Measurements from ENCODE around the gene SSH2.
"Not testable (repeated sequence)": the region's sequence is repeated elsewhere in the genome, so short reads cannot be mapped to it uniquely, and the experiment has no call there.

SSH2 gene

DNA sequence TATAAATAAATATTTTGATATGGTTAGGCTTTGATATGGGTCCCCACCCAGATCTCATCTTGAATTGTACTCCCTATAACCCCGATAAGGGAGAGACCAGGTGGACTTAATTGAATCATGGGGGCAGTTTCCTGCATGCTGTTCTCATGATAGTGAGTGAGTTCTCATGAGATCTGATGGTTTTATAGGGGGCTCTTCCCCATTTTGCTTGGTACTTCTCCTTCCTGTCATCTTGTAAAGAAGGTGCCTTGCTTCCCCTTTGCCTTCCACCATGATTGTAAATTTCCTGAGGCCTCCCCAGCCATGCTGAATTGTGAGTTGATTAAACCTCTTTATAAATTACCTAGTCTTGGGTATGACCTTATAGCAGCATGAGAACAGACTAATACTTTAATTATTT lies 55.7 kb downstream of the SSH2 start:
- DNase-seq (ENCODE audit: low read depth in 2 of 3, low spot score in 2 of 3): not testable (repeated sequence)

DNA sequence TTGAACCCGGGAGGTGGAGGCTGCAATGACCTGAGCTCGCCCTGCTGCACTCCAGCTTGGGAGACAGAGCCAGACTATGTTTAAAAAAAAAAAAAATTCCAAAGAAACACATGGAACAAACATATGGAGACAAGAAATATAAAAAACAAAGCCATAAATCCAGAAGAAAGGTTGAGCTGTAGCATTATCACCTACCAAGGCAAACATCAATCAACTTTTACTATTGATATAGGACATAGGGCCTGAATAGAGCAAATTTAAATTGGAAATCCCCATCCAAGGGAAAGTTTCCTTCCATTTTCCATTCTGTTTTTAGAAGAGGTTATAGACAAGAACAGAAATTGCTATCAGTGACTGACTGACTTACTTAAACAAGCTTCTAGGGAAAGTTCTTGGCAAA lies 56.6 kb downstream of the SSH2 start:
- DNase-seq (ENCODE audit: low read depth in 2 of 3, low spot score in 2 of 3): no peak

DNA sequence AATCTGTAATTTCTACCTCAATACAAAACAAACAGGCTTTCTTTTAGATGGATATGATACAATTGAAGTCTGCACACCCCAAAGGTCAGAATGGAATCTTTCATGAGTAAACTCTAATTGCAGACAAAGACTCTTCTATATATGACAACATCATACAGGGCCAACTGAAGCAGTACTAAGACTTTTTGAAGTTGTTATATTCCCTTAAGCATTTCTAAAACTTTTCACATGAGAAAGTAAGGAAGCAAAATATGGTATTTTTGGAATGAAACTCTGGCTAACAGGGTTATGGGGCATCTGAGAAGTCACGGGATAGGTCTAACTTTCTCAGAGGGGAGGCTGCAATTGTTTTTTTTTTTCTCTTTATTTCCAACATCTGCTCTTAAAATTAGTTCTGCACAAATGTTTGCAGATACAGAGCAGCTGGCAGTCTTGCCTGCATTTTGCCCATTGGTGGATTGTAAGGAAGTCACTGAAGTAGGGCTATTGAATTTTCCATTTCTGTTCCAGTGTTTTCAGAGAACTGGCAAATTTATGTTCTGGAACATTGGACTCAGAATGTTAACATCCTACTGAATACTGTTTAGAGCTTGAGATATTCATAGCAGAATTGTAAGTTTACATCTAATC lies 59.1 kb downstream of the SSH2 start:
- no peak for DNase-seq (ENCODE audit: low read depth in 2 of 3, low spot score in 2 of 3)

DNA sequence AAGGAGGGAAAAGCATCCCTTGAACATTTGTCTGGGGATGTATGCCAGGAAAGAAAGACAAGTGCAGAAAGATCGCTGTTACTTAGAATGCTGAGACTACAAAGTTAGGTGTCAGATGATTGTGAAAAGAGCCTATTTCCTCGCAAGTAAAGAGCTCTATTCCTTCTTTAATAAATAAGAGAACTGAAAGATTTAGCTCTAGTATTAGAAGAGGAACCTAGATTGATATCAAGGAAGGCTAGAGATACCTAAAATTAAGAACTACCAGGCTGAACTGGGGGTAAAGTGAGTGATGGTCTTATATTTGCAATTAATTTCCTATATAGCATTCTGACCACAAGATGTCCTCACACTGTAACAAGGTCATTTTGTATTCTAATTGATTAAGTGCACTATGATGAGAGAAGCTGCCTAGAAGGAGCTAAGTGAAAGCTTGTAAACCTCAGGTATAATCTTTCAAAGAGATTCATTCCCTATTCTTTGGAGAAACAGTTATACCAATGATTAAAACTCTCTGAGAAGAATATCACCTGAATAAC lies 62.3 kb downstream of the SSH2 start:
- no peak for DNase-seq (ENCODE audit: low read depth in 2 of 3, low spot score in 2 of 3)

DNA sequence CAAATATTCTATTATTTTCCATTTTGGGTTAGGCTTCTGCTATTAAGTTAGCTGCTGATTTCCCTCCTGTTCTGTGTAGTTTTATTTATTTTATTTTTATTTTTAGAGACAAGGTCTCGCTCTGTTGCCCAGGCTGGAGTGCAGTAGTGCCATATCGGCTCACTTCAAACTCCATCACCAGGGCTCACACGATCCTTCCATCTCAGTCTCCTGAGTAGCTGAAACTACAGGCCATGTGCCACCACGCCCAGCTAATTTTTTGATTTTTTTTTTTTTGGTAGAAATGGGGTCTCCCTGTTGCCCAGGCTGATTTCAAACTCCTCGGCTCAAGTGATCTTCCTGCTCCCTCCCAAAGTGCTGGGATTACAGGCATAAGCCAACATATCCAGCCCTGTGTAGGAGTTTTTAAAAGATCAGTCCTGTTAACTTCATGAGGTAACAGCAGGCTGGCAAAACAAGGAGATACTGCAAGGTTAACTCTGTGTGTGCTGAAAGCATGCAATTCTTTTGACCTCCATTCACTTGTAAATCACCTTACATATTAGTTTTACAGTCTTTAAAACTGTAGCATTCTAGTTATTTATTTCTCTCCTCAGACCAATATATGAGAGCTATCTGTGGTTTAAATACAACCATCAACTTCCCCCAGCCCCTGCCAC lies 63.2 kb downstream of the SSH2 start:
- DNase-seq (ENCODE audit: low read depth in 2 of 3, low spot score in 2 of 3): no peak

DNA sequence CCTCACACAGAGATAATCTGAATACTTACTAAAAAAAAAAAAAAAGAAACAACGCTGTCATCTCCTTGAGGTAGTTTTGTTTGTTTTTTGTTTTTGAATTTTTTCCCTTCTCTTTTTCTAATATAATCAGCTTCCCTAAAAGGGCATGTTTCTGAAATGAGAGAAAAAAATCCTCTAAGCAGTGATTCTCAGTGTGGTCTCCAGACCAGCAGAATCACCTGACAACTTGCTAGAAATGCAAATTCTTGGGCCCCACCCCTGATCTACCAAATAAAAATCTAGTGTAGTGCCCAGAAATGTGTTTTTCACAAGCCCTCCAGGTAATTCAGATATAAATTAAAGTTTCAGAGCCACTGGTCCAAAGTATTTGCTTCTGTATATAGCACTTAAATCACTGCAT lies 65.4 kb downstream of the SSH2 start:
- no peak for DNase-seq (ENCODE audit: low read depth in 2 of 3, low spot score in 2 of 3)

DNA sequence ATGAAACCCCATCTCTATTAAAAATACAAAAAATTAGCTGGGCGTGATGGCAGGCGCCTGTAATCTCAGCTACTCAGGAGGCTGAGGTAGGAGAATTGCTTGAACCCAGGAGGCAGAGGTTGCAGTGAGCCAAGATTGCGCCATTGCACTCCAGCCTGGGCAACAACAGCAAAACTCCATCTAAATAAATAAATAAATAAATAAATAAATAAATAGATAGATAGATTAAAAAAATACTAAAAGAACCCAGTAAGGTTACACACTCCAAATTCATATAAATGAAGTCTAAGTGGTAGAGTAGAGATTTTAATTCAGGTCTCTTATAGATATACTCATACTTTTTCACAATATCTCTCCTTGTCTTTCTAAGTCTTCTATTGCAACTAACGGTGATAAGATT lies 65.9 kb downstream of the SSH2 start:
- DNase-seq (ENCODE audit: low read depth in 2 of 3, low spot score in 2 of 3): not testable (repeated sequence)

DNA sequence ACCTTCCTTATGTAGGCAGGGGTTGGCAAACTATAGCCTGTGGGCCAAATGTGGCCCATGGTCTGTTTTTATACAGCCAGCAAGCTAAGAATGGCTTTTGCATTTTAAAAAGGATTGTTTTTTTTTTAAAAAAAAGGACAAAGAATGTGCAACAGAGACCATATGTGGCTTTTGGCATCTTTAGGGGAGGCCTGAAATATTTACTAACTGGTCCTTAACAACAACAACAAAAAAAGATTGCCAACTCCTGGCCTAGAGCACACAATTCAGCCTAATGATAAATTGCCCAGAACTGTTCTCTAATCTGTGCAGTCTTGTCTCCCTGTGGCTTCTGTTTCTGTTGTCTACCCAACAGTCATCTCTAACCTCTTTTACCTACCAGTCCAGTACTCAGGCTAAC lies 67.1 kb downstream of the SSH2 start:
- no peak for DNase-seq (ENCODE audit: low read depth in 2 of 3, low spot score in 2 of 3)

DNA sequence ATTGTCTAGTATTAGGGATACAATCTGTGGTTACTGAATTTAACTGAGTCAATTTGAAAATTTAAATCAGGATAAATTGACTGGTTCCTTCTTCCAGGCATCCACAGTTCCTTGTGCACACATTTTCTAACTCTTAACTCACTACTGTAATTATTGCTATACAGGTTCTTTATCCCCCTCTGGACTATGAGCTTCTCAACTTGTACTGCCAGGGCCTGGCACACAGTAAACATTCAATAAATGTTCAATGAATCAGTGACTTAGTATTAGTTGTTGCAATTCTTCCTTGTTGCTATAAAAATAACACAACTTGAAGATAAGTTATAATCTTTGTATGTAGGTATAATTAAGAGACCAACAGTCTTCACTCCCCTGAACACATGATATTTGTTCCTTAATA lies 67.9 kb downstream of the SSH2 start:
- DNase-seq (ENCODE audit: low read depth in 2 of 3, low spot score in 2 of 3): no peak

DNA sequence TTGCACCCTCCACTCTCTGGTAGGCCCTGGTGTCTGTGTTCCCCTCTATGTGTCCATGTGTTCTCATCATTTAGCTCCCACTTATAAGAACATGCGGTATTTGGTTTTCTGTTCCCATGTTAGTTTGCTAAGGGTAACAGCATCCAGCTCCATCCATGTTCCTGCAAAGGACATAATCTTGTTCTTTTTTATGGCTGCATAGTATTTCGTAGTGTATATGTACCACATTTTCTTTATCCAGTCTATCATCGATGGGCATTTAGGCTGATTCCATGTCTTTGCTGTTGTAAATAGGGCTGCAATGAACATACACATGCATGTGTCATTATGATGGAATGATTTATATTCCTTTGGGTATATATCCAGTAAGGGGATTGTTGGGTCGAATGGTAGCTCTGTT lies 70.6 kb downstream of the SSH2 start:
- not testable (repeated sequence) for DNase-seq (ENCODE audit: low read depth in 2 of 3, low spot score in 2 of 3)

DNA sequence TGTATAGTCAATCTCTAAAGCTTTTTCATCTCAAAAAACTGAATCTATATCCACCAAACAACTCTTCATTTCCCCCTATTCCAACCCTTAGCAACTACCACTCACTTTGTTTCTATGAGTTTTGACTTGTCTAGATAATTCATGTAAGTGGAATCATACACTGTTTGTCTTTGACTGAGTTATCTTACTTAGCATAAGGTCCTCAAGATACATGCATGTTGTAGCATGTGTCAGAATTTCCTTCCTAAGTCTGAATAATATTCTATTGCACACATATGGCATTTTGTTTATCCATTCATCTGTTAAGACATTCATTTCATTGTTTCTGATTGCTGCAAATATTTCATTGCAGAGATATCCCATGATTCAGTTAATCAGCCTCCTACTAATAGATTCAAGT lies 72.2 kb downstream of the SSH2 start:
- DNase-seq (ENCODE audit: low read depth in 2 of 3, low spot score in 2 of 3): no peak

DNA sequence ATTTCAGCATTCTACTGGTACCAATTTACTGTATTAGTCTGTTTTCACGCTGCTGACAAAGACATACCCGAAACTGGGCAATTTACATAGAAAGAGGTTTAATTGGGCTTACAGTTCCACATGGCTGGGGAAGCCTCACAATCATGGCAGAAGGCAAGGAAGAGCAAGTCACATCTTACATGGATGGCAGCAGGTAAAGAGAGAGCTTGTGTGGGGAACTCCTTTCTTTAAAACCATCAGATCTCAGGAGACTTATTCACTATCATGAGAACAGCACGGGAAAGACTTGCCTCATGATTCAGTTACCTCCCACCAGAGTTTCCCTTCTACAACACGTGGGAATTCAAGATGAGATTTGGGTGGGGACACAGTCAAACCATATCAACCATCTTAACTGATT lies 72.9 kb downstream of the SSH2 start:
- DNase-seq (ENCODE audit: low read depth in 2 of 3, low spot score in 2 of 3): not testable (repeated sequence)

DNA sequence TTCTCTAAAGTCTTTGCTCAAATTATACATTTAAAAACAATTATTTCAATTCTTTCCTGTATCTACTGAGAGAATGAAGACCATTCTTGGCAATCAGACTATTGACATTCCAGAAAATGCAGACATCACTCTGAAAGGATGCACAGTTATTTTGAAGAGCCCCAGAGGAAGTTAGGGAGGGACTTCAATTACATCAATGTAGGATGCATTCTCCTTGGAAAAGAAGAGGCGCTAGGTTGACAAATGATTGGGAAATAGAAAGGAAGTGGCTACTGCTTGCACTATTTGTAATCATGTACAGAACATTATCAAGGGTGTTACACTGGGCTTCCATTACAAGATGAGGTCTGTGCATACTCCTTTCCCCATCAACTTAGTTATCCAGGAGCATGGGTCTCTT lies 74.3 kb downstream of the SSH2 start:
- no peak for DNase-seq (ENCODE audit: low read depth in 2 of 3, low spot score in 2 of 3)

DNA sequence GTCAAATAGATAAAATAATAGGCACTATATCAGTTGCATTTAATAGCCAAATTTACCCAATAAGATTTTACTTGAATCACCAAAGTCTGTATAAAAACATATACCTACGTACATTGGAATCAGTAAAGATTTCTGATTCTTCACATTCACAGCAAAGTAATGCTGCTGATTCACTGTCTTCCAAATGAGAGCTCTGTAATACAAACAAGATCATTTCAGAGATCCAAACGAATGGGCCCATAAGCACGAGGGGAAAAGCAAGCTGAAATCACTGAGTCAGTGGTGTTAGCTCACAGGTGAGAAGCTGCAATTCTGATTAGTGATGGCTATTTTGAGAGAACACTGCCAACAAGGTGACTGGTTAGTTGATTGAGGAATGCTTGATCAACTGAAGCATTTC lies 81.3 kb downstream of the SSH2 start:
- no peak for DNase-seq (ENCODE audit: low read depth in 2 of 3, low spot score in 2 of 3)

DNA sequence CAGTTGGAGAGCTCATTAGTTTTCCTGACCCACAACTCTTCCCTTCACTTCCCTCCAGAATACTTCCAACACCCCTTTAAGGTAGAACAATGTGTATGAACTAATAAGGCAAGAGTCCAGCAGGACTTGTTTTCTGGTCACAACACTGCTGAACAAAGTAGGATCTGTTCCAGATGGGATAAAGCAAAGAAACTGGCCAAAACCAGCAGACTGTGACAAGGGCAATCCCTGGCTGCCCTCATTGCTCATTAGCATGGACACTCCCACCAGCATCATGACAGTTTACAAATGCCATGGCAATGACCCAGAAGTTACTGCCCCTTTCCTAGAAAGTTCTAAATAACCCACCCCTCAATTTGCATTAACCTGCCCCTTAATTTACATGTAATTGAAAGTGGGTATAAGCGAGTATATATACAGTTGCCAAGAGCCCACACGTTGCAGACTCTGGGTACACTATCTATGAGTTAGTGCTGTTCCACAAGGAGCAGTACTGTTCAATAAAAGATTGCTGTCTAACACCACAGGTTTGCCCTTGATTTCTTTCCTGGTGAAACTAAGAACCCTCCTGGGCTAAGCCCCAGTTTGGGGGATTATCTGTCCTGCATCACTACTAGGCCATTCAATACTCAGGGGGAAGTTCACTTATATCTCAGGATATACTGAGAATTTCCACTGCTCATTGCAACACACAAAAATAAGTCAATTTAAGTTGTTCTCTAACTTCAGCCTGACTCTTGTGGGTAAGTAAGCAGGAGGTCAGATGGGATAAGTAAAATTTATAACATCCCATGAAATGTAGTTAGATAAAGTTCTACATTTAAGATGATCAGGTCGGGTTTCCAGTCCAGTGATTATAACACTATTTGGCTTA lies 82.3 kb downstream of the SSH2 start:
- no peak for DNase-seq (ENCODE audit: low read depth in 2 of 3, low spot score in 2 of 3)

DNA sequence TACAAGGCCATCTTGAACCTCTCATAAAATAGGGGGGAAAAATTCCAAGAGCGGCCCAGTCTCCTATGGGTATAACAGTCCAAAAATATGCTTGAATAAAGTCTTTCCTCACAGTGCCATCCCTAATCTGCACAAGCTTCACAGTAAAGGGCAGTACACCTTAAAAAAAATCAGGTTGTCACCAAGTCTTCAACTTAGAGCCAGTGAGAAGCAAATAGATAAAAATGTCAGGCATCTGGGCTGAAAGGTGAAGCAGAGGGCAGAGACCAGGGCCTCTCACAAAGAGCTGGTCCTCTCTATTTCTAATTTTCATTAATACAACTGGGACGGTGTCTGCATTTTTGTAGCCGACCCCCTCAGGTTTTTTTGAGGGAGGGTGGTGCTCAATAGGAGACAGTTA lies 82.9 kb downstream of the SSH2 start:
- no peak for DNase-seq (ENCODE audit: low read depth in 2 of 3, low spot score in 2 of 3)

DNA sequence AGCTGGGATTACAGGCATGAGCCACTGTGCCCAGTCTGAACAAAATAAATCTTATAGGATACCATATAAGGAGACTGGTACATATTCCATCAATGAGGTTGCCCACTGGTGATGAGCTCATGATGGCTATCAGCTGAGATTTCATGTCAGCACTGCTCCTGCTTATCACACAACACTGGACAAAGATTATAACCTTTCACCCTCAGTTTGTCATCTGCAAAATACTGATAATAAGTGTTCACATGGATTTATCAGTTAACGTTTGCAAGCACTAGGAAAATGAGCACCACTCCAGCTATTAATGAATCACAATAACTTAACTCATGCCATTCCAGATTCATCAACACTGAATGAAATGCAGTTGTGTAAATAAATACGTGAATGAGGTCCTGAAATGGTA lies 83.7 kb downstream of the SSH2 start:
- DNase-seq (ENCODE audit: low read depth in 2 of 3, low spot score in 2 of 3): no peak

DNA sequence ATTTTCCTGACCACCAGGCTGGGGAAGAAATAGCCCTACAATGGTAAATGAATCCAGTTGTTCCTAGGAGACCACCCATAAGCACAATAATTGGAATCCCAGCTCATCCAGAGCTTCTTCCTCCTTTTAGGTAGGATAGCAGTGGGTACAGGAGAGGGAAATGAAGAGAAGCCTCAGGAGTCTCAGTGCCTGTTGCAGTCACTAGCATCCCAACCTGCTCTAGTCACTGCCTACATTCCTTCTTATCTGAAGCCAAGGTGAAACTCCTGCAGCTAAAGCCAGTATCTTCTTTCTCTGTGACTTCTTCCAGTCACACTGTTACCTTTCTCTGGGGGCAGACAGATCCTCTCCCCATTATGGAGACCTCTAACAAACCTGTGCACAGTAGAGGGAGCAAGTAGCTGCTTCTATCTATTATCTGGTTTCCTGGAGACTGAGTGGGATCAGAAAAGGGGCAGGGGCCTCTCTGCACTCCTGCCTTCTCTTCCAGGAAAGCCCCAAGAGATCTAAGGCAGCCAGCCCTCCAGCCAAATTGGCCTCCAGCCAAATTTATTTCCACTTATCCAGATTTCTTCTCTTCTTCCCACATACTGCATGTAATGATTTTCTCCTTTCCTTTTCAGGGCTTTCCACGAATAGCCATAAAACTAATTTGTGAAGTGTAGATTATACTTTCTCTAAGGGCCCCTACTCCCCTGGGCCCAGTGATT lies 85.5 kb downstream of the SSH2 start:
- DNase-seq (ENCODE audit: low read depth in 2 of 3, low spot score in 2 of 3): no peak

DNA sequence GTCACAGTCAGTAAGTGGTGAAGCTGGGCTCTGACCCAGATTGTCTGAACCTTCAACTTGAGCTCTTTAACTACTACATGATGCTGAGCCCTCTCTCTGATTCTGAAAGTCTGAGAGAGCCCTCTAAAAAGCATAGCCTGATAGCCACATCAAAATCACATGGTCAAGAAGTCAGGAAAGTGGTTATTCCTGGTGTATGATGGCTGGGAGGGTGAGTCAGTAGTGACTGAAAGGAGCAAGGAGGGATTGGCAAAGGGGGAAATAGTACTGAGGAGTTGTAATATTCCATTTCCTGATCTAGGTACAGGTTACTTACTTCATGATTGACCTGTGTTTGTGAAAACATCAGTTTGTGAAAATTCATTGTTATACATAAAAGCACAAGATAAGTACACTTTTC lies 89.1 kb downstream of the SSH2 start:
- no peak for DNase-seq (ENCODE audit: low read depth in 2 of 3, low spot score in 2 of 3)

DNA sequence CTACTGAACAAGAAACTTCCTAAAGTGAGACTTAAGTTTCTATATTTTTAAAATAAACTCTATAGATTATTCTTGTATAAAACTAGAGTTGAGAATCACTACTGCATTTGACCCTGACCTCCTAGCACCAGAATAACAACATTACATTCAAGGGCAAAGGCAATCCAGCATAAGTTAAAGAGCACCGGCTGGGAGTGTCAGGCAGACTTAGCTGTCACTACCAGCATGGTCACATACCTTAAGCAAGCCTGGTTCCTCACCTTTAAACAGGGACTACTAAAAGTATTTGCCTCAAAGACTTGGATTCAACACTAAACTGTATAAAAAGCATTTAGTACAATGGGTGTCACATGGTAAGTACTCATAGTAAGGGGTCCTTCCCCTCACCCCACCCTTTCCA lies 90.4 kb downstream of the SSH2 start:
- no peak for DNase-seq (ENCODE audit: low read depth in 2 of 3, low spot score in 2 of 3)

DNA sequence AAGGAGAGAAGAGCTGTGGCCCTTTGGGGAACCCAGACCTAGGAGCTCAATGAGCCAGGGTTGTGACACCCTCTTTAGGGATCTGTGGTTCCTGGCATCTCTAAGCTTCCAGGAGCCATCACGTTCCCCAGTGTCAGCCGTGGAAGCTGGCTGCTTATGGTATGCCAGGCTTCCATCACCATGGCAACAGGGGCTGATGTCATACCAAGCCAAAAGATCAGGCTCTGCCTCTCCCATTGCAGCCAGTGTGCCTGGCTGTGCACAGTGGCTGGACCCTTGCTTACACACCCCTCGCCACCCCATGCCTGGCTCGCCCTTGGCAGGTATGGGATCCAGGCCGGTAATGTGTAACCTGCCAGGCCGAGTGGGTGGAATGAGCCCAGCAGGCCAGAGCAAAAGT lies 91.1 kb downstream of the SSH2 start:
- DNase-seq (ENCODE audit: low read depth in 2 of 3, low spot score in 2 of 3): no peak
